GM12878 (cell line): ENCODE results near the gene PKMYT1. TPM values are rescaled to one million over a fixed set of nuclear protein-coding genes. Genes with fewer than 3 reads are reported as not detected.
"Not testable (repeated sequence)": the region's sequence is repeated elsewhere in the genome, so short reads cannot be mapped to it uniquely, and the experiment has no call there.

ENCODE experiments used
- ATAC-seq: fragments of 200-7000 bp; cut with Tn5 transposase; 3 replicates; pipeline ENCODE4 v1.9.1; 2020; ENCODE audit warnings: mild to moderate bottlenecking, moderate library complexity
- BruUV-seq: library from RNA; stranded (reverse); fragments of 400-500 nt; replicated peaks from 2 replicates; lab custom pipeline; 2021; lab: Mats Ljungman, UMichigan
- CTCF ChIA-PET: fragments of 300-600 bp; sonication (Branson Sonifier 250); formaldehyde crosslinking; extraction: SDS; loops from one replicate; lab custom pipeline; 2021; ENCODE audit warnings: inconsistent platforms; lab: Yijun Ruan, JAX
- POLR2A ChIA-PET: fragments of 350-600 bp; formaldehyde crosslinking; extraction: SDS; loops from one replicate; lab custom pipeline; 2021; ENCODE audit warnings: inconsistent platforms; lab: Charles Lee
- RAD21 ChIA-PET: fragments of 300-600 bp; sonication (Branson Sonifier 250); formaldehyde crosslinking; loops from one replicate; lab custom pipeline; 2023; ENCODE audit warnings: antibody characterized with exemption; ENCODE audit not compliant: unreplicated experiment; lab: Charles Lee
- SMC1A ChIA-PET: fragments of 300-600 bp; sonication (Branson Sonifier 250); formaldehyde crosslinking; loops from one replicate; lab custom pipeline; 2023; ENCODE audit not compliant: unreplicated experiment, uncharacterized antibody; lab: Charles Lee
- DNase-seq: peaks from one replicate; pipeline ENCODE4 v3.0.0-alpha.2; 2011; ENCODE audit warnings: low read depth, low spot score
- FAIRE-seq: peaks from 3 replicates; lab custom pipeline; 2011; peaks lifted over from hg19 to GRCh38; lab: Jason Lieb, UNC
- H2AFZ ChIP-seq: 2 replicates; pipeline ENCODE4 v1.6.0; 2011; ENCODE audit warnings: low read depth, low read length, control low read depth; ENCODE audit not compliant: control insufficient read depth
- H3K27ac ChIP-seq: 2 replicates; pipeline ENCODE4 v1.5.1; 2011; ENCODE audit warnings: control low read depth; ENCODE audit not compliant: control insufficient read depth, insufficient read depth
- H3K27me3 ChIP-seq, 2 experiments: replicated peaks in 1 of 2; 2 replicates each; pipeline versions ENCODE4 v1.6.0 to v1.6.1; 2011; ENCODE audit warnings: low read length in 1 of 2; ENCODE audit not compliant: control insufficient read depth in 2 of 2, insufficient read depth in 2 of 2
- H3K36me3 ChIP-seq, 2 experiments: 2 replicates each; pipeline ENCODE4 v1.5.1; 2011; ENCODE audit warnings: low read length in 1 of 2; ENCODE audit not compliant: control insufficient read depth in 2 of 2, insufficient read depth in 2 of 2
- H3K4me1 ChIP-seq: 2 replicates; pipeline ENCODE4 v1.6.1; 2011; ENCODE audit warnings: mild to moderate bottlenecking, low read length, moderate library complexity, mixed read lengths; ENCODE audit not compliant: control insufficient read depth, insufficient read depth
- H3K4me2 ChIP-seq: 2 replicates; pipeline ENCODE4 v1.6.0; 2011; ENCODE audit warnings: control low read depth; ENCODE audit not compliant: control insufficient read depth, insufficient read depth
- H3K4me3 ChIP-seq: fragments of 200-600 bp; sonication (generic); 2 replicates; pipeline ENCODE4 v1.5.1; 2016
- H3K79me2 ChIP-seq: 2 replicates; pipeline ENCODE4 v1.6.0; 2011; ENCODE audit warnings: low read length; ENCODE audit not compliant: control insufficient read depth, insufficient read depth
- H3K9ac ChIP-seq: 2 replicates; pipeline ENCODE4 v1.8.0; 2011; ENCODE audit warnings: low read length, control low read depth, mixed read lengths; ENCODE audit not compliant: control insufficient read depth, insufficient read depth
- H3K9me3 ChIP-seq: replicated peaks from 3 replicates; pipeline ENCODE4 v1.5.1; 2011; ENCODE audit warnings: mild to moderate bottlenecking, low read length; ENCODE audit not compliant: control insufficient read depth, insufficient read depth
- H4K20me1 ChIP-seq: 2 replicates; pipeline ENCODE4 v1.6.0; 2011; ENCODE audit not compliant: control insufficient read depth, insufficient read depth
- ASH2L ChIP-seq: fragments of 300-600, 200-600 bp; sonication (generic); IDR thresholded peaks from 2 replicates; pipeline ENCODE4 v1.6.1; 2017; ENCODE audit warnings: low read depth, mild to moderate bottlenecking, borderline replicate concordance
- JUND ChIP-seq: IDR thresholded peaks from 2 replicates; pipeline ENCODE4 v1.6.1; 2012; ENCODE audit warnings: low read depth, mild to moderate bottlenecking, low read length, improper control_type of control experiment, moderate library complexity
- KAT2A ChIP-seq: conservative IDR thresholded peaks from 2 replicates; pipeline ENCODE4 v1.6.1; 2011; ENCODE audit warnings: low read depth, low read length; ENCODE audit not compliant: control insufficient read depth
- MEF2A ChIP-seq: IDR thresholded peaks from 2 replicates; pipeline ENCODE4 v1.6.1; 2011; ENCODE audit warnings: low read depth, mild to moderate bottlenecking, low read length, moderate library complexity; ENCODE audit not compliant: insufficient read depth
- MYC ChIP-seq: IDR thresholded peaks from 2 replicates; pipeline ENCODE4 v1.6.1; 2011; ENCODE audit warnings: mild to moderate bottlenecking, low read length, moderate library complexity, inconsistent platforms; ENCODE audit not compliant: insufficient read depth, insufficient replicate concordance, insufficient read length, severe bottlenecking
- RFX5 ChIP-seq: IDR thresholded peaks from 2 replicates; pipeline ENCODE4 v1.6.1; 2011; ENCODE audit warnings: low read depth, low read length, improper control_type of control experiment
- SIX5 ChIP-seq: IDR thresholded peaks from 2 replicates; pipeline ENCODE4 v1.6.1; 2011; ENCODE audit warnings: mild to moderate bottlenecking, low read depth, low read length, moderate library complexity; ENCODE audit not compliant: severe bottlenecking
- YY1 ChIP-seq: IDR thresholded peaks from 2 replicates; pipeline ENCODE4 v1.6.1; 2011; ENCODE audit warnings: low read depth, mild to moderate bottlenecking, low read length
- WGBS: methylation state at CpG from one replicate; pipeline ENCODE4 v1.1.6; 2016; ENCODE audit warnings: low lambda C conversion rate; ENCODE audit not compliant: insufficient replicate concordance, insufficient coverage; ENCODE audit errors: missing lambda C conversion rate; 5-methylcytosine and 5-hydroxymethylcytosine counted together
- in situ Hi-C: fragments of 300-500 bp; cut with MboI; formaldehyde crosslinking; loops from 9 replicates; pipeline ENCODE4 v1.14.3; 2018; ENCODE audit warnings: mixed read lengths
- intact Hi-C: fragments of 100-400 bp; cut with micrococcal nuclease; formaldehyde crosslinking; loops from one replicate; pipeline ENCODE4 v1.14.2; 2022; ENCODE audit not compliant: unreplicated experiment
- polyA plus RNA-seq, 11 experiments: library from polyadenylated mRNA; depleted of rRNA in 4 of 11; unstranded in 6 of 11; stranded (reverse) in 5 of 11; fragments of >200 nt; fragmentation: Nextera tagmentation in 4 of 11; fragmentation: Illumina TruSeq in 1 of 11; extraction: Ambion mirVana in 4 of 11; extraction: Trizol in 1 of 11; gene quantifications; 1 replicate in 1 of 11; 2 replicates in 10 of 11; pipeline versions ENCODE4 v1.2.1 to v1.2.3, GENCODE V29; 2011 to 2016; ENCODE audit warnings: inconsistent platforms in 2 of 11, missing spikeins in 2 of 11, low read depth in 1 of 11
- total RNA-seq, 4 experiments: library from RNA; depleted of rRNA in 3 of 4; stranded (reverse); fragments of >200 nt in 3 of 4; fragmentation: Illumina TruSeq in 1 of 4; extraction: Trizol in 1 of 4; gene quantifications; 2 replicates each; pipeline versions ENCODE4 v1.2.1 to v1.2.3, GENCODE V29; 2013 to 2021

Gene PKMYT1
- total and polyA plus RNA-seq, 10 of the 15 experiments (the other 5 are each of a cell fraction or from before 2014, with no cell fraction given), result 4.6 to 101 (median 29.9) TPM

GRCh38 chr16:2928796-2929195 is 51.5 kb downstream of the PKMYT1 start:
- no TSS peak for BruUV-seq
- Histone ChIP-seq H3K4me2 (no peak overlapping the region), H4K20me1 (no peaks in the 10 kb centered on the region), H3K4me1 (no peaks in the 10 kb centered on the region), H3K27me3 (no peaks in the 10 kb centered on the region), H3K36me3 (peaks cover 0 to 10% of the 10 kb centered on the region in 2 experiments; a peak in 2 of 4 replicates), H3K27ac (no peak overlapping the region), H3K4me3 (no peak overlapping the region), H3K9me3 (no peaks in the 10 kb centered on the region), H3K79me2 (no peaks in the 10 kb centered on the region), H2AFZ (no peak overlapping the region), H3K9ac (no peak overlapping the region)
- POLR2A ChIA-PET, result no interaction called here
- in situ Hi-C loops (no loop called here), intact Hi-C loops (loop anchor here (5.0 kb wide), 1 partner anchor 54 kb away; the partner anchor contains the start of gene PKMYT1)
- RAD21 ChIA-PET, result no interaction called here
- no peak for FAIRE-seq
- DNase-seq, result no peak
- CTCF ChIA-PET, result interaction anchor here (0.8 kb wide), 1 partner anchor 34 kb away, joined by 3 read pairs; no protein-coding TSS in a partner anchor
- no peak for TF ChIP-seq YY1
- TF ChIP-seq MEF2A, result no peak
- no peak for TF ChIP-seq MYC
- no peak for TF ChIP-seq JUND
- no peak for TF ChIP-seq ASH2L
- no peak for TF ChIP-seq RFX5
- no peak for TF ChIP-seq SIX5
- no peak for TF ChIP-seq KAT2A
- SMC1A ChIA-PET, result no interaction called here
- ATAC-seq, result no peak
- 77% methylated on average over 11 of the region's 11 CpGs for WGBS

- ChIA-PET SMC1A (interaction anchor here (1.8 kb wide), 1 partner anchor 15 kb away, joined by 9 read pairs; no protein-coding TSS in a partner anchor), CTCF (interaction anchor here (1.3 to 2.2 kb wide), 4 partner anchors 11 to 53 kb away, joined by 5 to 21 read pairs (median 14); partner anchors contain the start of gene KREMEN2)
- H3K4me3 ChIP-seq, RAD21 ChIA-PET, FAIRE-seq, H3K27me3 ChIP-seq, H3K4me2 ChIP-seq, POLR2A ChIA-PET, in situ Hi-C loops, DNase-seq, H4K20me1 ChIP-seq, H3K36me3 ChIP-seq, H3K4me1 ChIP-seq, H3K79me2 ChIP-seq, ATAC-seq, H3K9ac ChIP-seq, H2AFZ ChIP-seq, BruUV-seq, H3K27ac ChIP-seq, H3K9me3 ChIP-seq: not testable (repeated sequence)
- intact Hi-C loops, result loop anchor here (5.0 kb wide), 1 partner anchor 54 kb away; the partner anchor contains the start of gene PKMYT1
- 66% methylated on average over 4 of the region's 4 CpGs for WGBS
Measured at GRCh38 chr16:2928151-2928550, 52.1 kb downstream of the PKMYT1 start.
